Heart right ventricle (tissue), 16 donors: ENCODE measurements around the gene OASL. TPM values are rescaled to one million over a fixed set of nuclear protein-coding genes. Genes with fewer than 3 reads are reported as not detected.

ENCODE experiments used
- ATAC-seq, 8 donors: fragments of 200-7000 bp; cut with Tn5 transposase; one replicate each; pipeline ENCODE4 v1.9.1; 2020; ENCODE audit warnings: mild to moderate bottlenecking in 8 of 8, moderate library complexity in 8 of 8, moderate number of reproducible peaks in 1 of 8
- DNase-seq, 2 donors: peaks; one replicate each; pipeline ENCODE4 v3.0.0-alpha.2; 2020
- H3K27ac ChIP-seq, 10 donors: fragments of 200-600 bp; sonication (generic) in 2 of 10; one replicate each; pipeline versions ENCODE4 v1.5.0 to v1.8.0; 2020 to 2022; ENCODE audit warnings: mild to moderate bottlenecking in 3 of 10
- H3K27me3 ChIP-seq, 7 donors: fragments of 200-600 bp; one replicate each; pipeline ENCODE4 v1.8.0; 2021 to 2022; ENCODE audit warnings: mild to moderate bottlenecking in 2 of 7
- H3K36me3 ChIP-seq, 9 donors: fragments of 200-600 bp; sonication (generic) in 1 of 9; one replicate each; pipeline versions ENCODE4 v1.5.0 to v1.8.0; 2020 to 2022; ENCODE audit warnings: mild to moderate bottlenecking in 2 of 9
- H3K4me1 ChIP-seq, 9 donors: fragments of 200-600 bp; sonication (generic) in 1 of 9; one replicate each; pipeline versions ENCODE4 v1.5.0 to v1.8.0; 2020 to 2022; ENCODE audit warnings: mild to moderate bottlenecking in 4 of 9
- H3K4me3 ChIP-seq, 10 donors: fragments of 200-600 bp; sonication (generic) in 2 of 10; one replicate each; pipeline versions ENCODE4 v1.5.0 to v1.8.0; 2020 to 2022; ENCODE audit warnings: mild to moderate bottlenecking in 7 of 10, moderate library complexity in 2 of 10
- H3K9me3 ChIP-seq, 11 donors: fragments of 200-600 bp in 10 of 11; sonication (generic) in 2 of 11; one replicate each; pipeline versions ENCODE4 v1.5.0 to v1.8.0; 2013 to 2022; ENCODE audit warnings: mild to moderate bottlenecking in 2 of 11, control low read depth in 1 of 11, moderate library complexity in 1 of 11
- WGBS, 2 donors: extraction: QIAGEN DNeasy Blood & Tissue Kit; methylation state at CpG; one replicate each; pipeline ENCODE4 v1.1.7; 2013; ENCODE audit warnings: inconsistent platforms in 1 of 2; 5-methylcytosine and 5-hydroxymethylcytosine counted together
- intact Hi-C, 10 donors: fragments of 100-400 bp; cut with DNase I; formaldehyde crosslinking; loops; one replicate each; pipeline versions ENCODE4 v1.11.1 to v1.14.2; 2022
- polyA plus RNA-seq, 2 donors: library from polyadenylated mRNA; stranded (reverse); fragments of 200-250 nt; gene quantifications; one replicate each; pipeline ENCODE4 v1.2.3, GENCODE V29; 2013
- total RNA-seq, 10 donors: library from RNA; stranded (reverse); fragmentation: NEBNext Ultra II Directional in 3 of 10; extraction: Animal tissue kit (Norgen Biotek cat#: 25700) in 3 of 10; gene quantifications; one replicate each; pipeline versions ENCODE4 v1.2.1 to v1.2.4, GENCODE V29; 2021 to 2023
- TF ChIP-seq, protein P1 (sequence below), 9 donors: fragments of 200-600 bp; sonication (generic) in 2 of 9; IDR thresholded peaks; one replicate each; pipeline versions ENCODE4 v1.5.0 to v1.8.0; 2021 to 2022; ENCODE audit warnings: antibody characterized with exemption in 9 of 9, mild to moderate bottlenecking in 5 of 9, moderate library complexity in 1 of 9
- donor health status: Arrhythmogenic right ventricular cardiomyopathy.
- donor health status: ischemic (EF 13 %, LVEDD 7.1; RV severe dilation, severe dysfunction).
- donor health status: healthy with polysubstance abuse.
- donor health status: DM: no; HTN: yes; CAD: no.
- donor health status: DM: no; HTN: no; CAD: no.
- donor health status: ischemic (EF 25% LVEDD 6.9; RV normal size, moderate dysfunction).
- donor health status: ischemic (EF 25% LVEDD 5.7; RV mildly dilated, moderate dysfunction).
- donor health status: healthy.
- donor health status: DM: yes; HTN: yes; CAD: no.
- donor health status: Ischemic cardiomyopathy.
- donor health status: ischemic (EF 35%, LVEDD 5.7; RV mildly dilated, moderate dysfunction).
- donor health status: nonischemic (EF 11% LVEDD 7.7; RV severe dilation, severe dysfunction).
- donor health status: DM: yes; HTN: yes; CAD: no.
- donor health status: PGD.
- donor health status: ischemic (EF 29% LVEDD 5.4; RV normal size, mild dysfunction).
- donor health status: nonischemic (EF 23%, LVEDD 6.1; RV moderate dilation, normal function).

The OASL gene
- total and polyA plus RNA-seq, 12 donors = 0.19 to 2.5 (median 0.95) TPM

DNA sequence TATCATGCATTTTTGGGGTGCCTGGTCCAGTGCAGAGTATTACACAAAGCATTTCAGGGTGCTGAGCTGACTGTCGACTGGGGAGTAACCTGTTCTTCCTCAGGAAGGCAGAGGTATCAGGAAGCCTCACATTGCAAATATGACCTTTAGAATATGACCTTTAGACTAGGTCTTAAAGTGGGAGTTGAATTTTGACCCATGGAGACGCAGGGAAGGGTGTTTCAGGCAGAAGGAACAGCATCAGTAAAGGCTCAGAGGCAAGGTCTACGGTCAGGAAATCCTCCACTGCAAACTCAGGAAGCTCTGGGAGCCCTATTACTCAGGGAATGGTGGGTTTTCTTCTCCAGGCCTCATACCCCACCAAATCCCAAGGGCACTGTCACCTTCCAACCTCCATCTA, 49.4 kb downstream of the OASL start:
- ATAC-seq (no peak), DNase-seq (no peak)
- TF ChIP-seq, protein P1, sequence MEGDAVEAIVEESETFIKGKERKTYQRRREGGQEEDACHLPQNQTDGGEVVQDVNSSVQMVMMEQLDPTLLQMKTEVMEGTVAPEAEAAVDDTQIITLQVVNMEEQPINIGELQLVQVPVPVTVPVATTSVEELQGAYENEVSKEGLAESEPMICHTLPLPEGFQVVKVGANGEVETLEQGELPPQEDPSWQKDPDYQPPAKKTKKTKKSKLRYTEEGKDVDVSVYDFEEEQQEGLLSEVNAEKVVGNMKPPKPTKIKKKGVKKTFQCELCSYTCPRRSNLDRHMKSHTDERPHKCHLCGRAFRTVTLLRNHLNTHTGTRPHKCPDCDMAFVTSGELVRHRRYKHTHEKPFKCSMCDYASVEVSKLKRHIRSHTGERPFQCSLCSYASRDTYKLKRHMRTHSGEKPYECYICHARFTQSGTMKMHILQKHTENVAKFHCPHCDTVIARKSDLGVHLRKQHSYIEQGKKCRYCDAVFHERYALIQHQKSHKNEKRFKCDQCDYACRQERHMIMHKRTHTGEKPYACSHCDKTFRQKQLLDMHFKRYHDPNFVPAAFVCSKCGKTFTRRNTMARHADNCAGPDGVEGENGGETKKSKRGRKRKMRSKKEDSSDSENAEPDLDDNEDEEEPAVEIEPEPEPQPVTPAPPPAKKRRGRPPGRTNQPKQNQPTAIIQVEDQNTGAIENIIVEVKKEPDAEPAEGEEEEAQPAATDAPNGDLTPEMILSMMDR (IDR thresholded peaks at IDR 0.05) = no peak
- 83 to 89% methylated on average over 3 of the region's 3 CpGs for WGBS, 2 donors
- intact Hi-C loops = loop anchor here in 1 of 10 donors (10.0 kb wide), 1 partner anchor 115 kb away; no protein-coding TSS in a partner anchor
- no peaks in the 10 kb centered on the region for H3K27me3 ChIP-seq
- no peaks in the 10 kb centered on the region for H3K4me1 ChIP-seq
- H3K9me3 ChIP-seq = no peaks in the 10 kb centered on the region
- no peak overlapping the region for H3K27ac ChIP-seq
- H3K36me3 ChIP-seq = no peaks in the 10 kb centered on the region
- no peak overlapping the region for H3K4me3 ChIP-seq

DNA sequence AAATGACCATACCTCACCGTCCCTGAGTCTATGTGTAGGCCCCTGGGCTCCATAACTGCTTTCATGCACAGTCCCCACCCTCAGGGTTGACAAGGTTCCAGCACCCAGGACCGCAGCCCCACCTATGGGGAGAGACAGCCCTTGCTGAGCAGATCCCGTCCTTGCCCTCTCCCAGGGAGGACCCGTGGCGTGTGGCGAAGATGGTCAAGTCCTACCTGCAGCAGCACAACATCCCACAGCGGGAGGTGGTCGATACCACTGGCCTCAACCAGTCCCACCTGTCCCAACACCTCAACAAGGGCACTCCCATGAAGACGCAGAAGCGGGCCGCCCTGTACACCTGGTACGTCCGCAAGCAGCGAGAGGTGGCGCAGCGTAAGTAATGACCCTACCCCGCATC, 50.4 kb downstream of the OASL start:
- intact Hi-C loops = no loop called here
- H3K4me3 ChIP-seq = no peak overlapping the region
- H3K27me3 ChIP-seq = no peaks in the 10 kb centered on the region
- TF ChIP-seq, protein P1 (IDR thresholded peaks at IDR 0.05) = no peak
- ATAC-seq (no peak), DNase-seq (no peak)
- no peaks in the 10 kb centered on the region for H3K9me3 ChIP-seq
- WGBS, 2 donors = 91 to 93% methylated on average over 17 of the region's 17 CpGs
- H3K27ac ChIP-seq = no peak overlapping the region
- H3K4me1 ChIP-seq = no peaks in the 10 kb centered on the region
- no peaks in the 10 kb centered on the region for H3K36me3 ChIP-seq

DNA sequence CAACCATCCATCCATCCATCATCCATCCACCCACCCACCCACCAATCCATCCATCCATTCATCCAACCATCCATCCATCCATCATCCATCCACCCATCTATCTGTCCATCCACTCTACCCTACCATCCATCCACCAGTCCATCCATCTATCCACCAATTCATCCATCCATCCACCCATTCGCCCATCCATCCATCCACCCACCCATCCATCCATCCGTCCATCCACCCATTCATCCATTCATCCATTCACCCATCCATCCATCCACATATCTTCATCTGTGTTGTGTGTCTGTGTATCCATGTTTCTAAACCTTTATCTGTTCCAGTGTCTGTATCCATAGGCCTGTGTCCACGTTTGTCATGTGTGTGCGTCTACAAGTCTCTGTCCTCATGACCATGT, 50.8 kb downstream of the OASL start:
- Histone ChIP-seq H3K4me1 (no peaks in the 10 kb centered on the region), H3K4me3 (no peak overlapping the region), H3K9me3 (no peaks in the 10 kb centered on the region), H3K27ac (no peak overlapping the region), H3K36me3 (no peaks in the 10 kb centered on the region), H3K27me3 (no peaks in the 10 kb centered on the region)
- intact Hi-C loops = no loop called here
- 85 to 93% methylated on average over 4 of the region's 4 CpGs for WGBS, 2 donors
- DNase-seq (no peak), ATAC-seq (no peak)
- TF ChIP-seq, protein P1 (IDR thresholded peaks at IDR 0.05) = no peak

DNA sequence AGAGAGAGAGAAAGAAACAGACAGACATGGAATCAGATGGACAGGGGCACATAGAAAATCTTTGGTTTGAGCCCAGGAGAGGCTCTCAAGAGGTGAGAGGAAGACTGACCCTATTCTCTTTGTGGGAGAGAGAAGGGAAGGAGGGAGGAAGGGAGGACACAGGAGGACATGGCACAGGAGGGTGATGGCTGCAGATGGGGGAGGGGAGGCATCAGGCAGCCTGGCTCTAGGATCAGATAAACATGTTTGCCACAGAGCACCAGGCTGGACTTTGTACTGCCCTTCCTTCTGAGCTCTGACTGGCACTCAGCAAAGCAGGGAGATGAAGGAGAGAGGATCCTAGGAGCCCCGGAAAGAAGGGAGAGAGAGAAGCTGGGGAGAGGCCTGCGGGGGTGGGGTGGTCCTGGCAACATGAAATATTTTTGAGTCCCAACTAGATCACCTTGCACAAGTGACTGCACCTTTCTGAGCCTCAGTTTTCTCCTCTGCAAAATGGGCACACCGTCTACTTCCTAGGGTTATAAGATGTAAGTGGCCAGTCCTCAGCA, 54.6 kb downstream of the OASL start:
- 72 to 82% methylated on average over 3 of the region's 3 CpGs for WGBS, 2 donors
- Histone ChIP-seq H3K4me3 (no peak overlapping the region), H3K4me1 (no peaks in the 10 kb centered on the region), H3K36me3 (no peaks in the 10 kb centered on the region), H3K27me3 (peaks cover 0 to 2% (median 0%) of the 10 kb centered on the region in 7 donors), H3K9me3 (no peaks in the 10 kb centered on the region), H3K27ac (no peak overlapping the region)
- DNase-seq (no peak), ATAC-seq (no peak)
- intact Hi-C loops = no loop called here
- TF ChIP-seq, protein P1 (IDR thresholded peaks at IDR 0.05) = no peak
